ENCODE measurements around the gene HMX1. TPM values are rescaled to one million over a fixed set of nuclear protein-coding genes. Genes with fewer than 3 reads are reported as not detected.

The HMX1 gene
- total RNA-seq, 3 donors from 2014 or later, result not detected

GRCh38 chr4:8909548-8909947 lies 37.9 kb upstream of the HMX1 start:
- Histone ChIP-seq H3K36me3 (no peaks in the 10 kb centered on the region), H3K4me3 (no peak overlapping the region), H3K27me3 (peaks cover 0 to 77% of the 10 kb centered on the region in 2 donors), H3K9me3 (no peaks in the 10 kb centered on the region), H3K4me1 (no peaks in the 10 kb centered on the region), H3K27ac (no peak overlapping the region)
- TF ChIP-seq CTCF (IDR thresholded peaks at IDR 0.05) (no peak), POLR2A (IDR thresholded peaks at IDR 0.05) (no peak), POLR2AphosphoS5 (IDR thresholded peaks at IDR 0.05) (no peak)
- intact Hi-C loops (cut with DNase I; ENCODE audit: low total_unique reads), result no loop called here
- no peak for DNase-seq (ENCODE audit: low spot score in 2 of 2)

GRCh38 chr4:8908206-8908893 lies 36.7 kb upstream of the HMX1 start:
- peak in 1 of 2 donors; percentile 22 for DNase-seq (ENCODE audit: low spot score in 2 of 2)
- intact Hi-C loops (cut with DNase I; ENCODE audit: low total_unique reads), result no loop called here

GRCh38 chr4:8907596-8908205 lies 36.1 kb upstream of the HMX1 start:
- no peak for TF ChIP-seq POLR2A (IDR thresholded peaks at IDR 0.05)
- TF ChIP-seq POLR2AphosphoS5 (IDR thresholded peaks at IDR 0.05), result no peak
- no peak for TF ChIP-seq CTCF (IDR thresholded peaks at IDR 0.05)
- H3K4me1 ChIP-seq, result no peaks in the 10 kb centered on the region
- intact Hi-C loops (cut with DNase I; ENCODE audit: low total_unique reads), result loop anchor here (2.0 kb wide), 1 partner anchor 73 kb away; no protein-coding TSS in a partner anchor
- H3K9me3 ChIP-seq, result no peaks in the 10 kb centered on the region
- no peak overlapping the region for H3K4me3 ChIP-seq
- no peaks in the 10 kb centered on the region for H3K36me3 ChIP-seq
- peak in 1 of 2 donors; percentile 28 for DNase-seq (ENCODE audit: low spot score in 2 of 2)
- H3K27me3 ChIP-seq, result peaks cover 0 to 70% of the 10 kb centered on the region in 2 donors
- H3K27ac ChIP-seq, result no peak overlapping the region

More at GRCh38 chr4:8908206-8908893, 36.7 kb upstream of the HMX1 start:
- Histone ChIP-seq H3K36me3 (no peaks in the 10 kb centered on the region), H3K27ac (no peak overlapping the region), H3K4me1 (no peaks in the 10 kb centered on the region), H3K4me3 (no peak overlapping the region), H3K27me3 (peaks cover 0 to 70% of the 10 kb centered on the region in 2 donors), H3K9me3 (no peaks in the 10 kb centered on the region)
- TF ChIP-seq POLR2AphosphoS5 (IDR thresholded peaks at IDR 0.05) (no peak), POLR2A (IDR thresholded peaks at IDR 0.05) (no peak), CTCF (IDR thresholded peaks at IDR 0.05) (no peak)

GRCh38 chr4:8906991-8907595 lies 35.5 kb upstream of the HMX1 start:
- Histone ChIP-seq H3K9me3 (peaks cover 0 to 6% of the 10 kb centered on the region in 2 donors), H3K36me3 (no peaks in the 10 kb centered on the region), H3K27me3 (peaks cover 0 to 65% of the 10 kb centered on the region in 2 donors), H3K4me3 (no peak overlapping the region), H3K4me1 (no peaks in the 10 kb centered on the region), H3K27ac (no peak overlapping the region)
- intact Hi-C loops (cut with DNase I; ENCODE audit: low total_unique reads), result loop anchor here (2.0 kb wide), 1 partner anchor 72 kb away; no protein-coding TSS in a partner anchor
- TF ChIP-seq CTCF (IDR thresholded peaks at IDR 0.05) (no peak), POLR2A (IDR thresholded peaks at IDR 0.05) (no peak), POLR2AphosphoS5 (IDR thresholded peaks at IDR 0.05) (no peak)
- peak in 1 of 2 donors; percentile 12 for DNase-seq (ENCODE audit: low spot score in 2 of 2)

- H3K4me3 ChIP-seq, result no peak overlapping the region
- TF ChIP-seq POLR2AphosphoS5 (IDR thresholded peaks at IDR 0.05) (no peak), POLR2A (IDR thresholded peaks at IDR 0.05) (no peak), CTCF (IDR thresholded peaks at IDR 0.05) (no peak)
- DNase-seq (ENCODE audit: low spot score in 2 of 2), result peak in 1 of 2 donors; percentile 17
- H3K27ac ChIP-seq, result no peak overlapping the region
- H3K27me3 ChIP-seq, result peaks cover 0 to 60% of the 10 kb centered on the region in 2 donors
- intact Hi-C loops (cut with DNase I; ENCODE audit: low total_unique reads), result loop anchor here (2.0 kb wide), 1 partner anchor 72 kb away; no protein-coding TSS in a partner anchor
- peaks cover 1 to 10% of the 10 kb centered on the region in 2 donors for H3K9me3 ChIP-seq
- H3K36me3 ChIP-seq, result no peaks in the 10 kb centered on the region
- H3K4me1 ChIP-seq, result no peaks in the 10 kb centered on the region
These were observed 35.0 kb upstream of the HMX1 start for GRCh38 chr4:8906668-8906970.

Data from breast epithelium (tissue), 4 donors.